OCI-LY3 (cell line): ENCODE data around the gene MAPKAP1.

Source experiments
- CTCF ChIP-seq: fragments of 200-600, 300-600 bp; sonication (generic); IDR thresholded peaks from 2 replicates; pipeline ENCODE4 v1.5.1; 2014; ENCODE audit warnings: antibody characterized with exemption, low read length, low read depth
- EZH2phosphoT487 ChIP-seq: fragments of 200-600 bp; shearing (Covaris generic); IDR thresholded peaks from 2 replicates; pipeline ENCODE4 v1.6.1; 2018; ENCODE audit warnings: antibody characterized with exemption, mixed run types, low read depth

- TF ChIP-seq CTCF (no peak), EZH2phosphoT487 (no peak)
Measured at GRCh38 chr9:125634040-125634717, 72.8 kb downstream of the MAPKAP1 start.
